Myocyte (in vitro differentiated cells): Measurements from ENCODE around the gene ARHGEF37. TPM values are rescaled to one million over a fixed set of nuclear protein-coding genes. Genes with fewer than 3 reads are reported as not detected.
"Not testable (repeated sequence)": the region's sequence is repeated elsewhere in the genome, so short reads cannot be mapped to it uniquely, and the experiment has no call there.

ENCODE experiments used
- DNase-seq: peaks from one replicate; pipeline ENCODE4 v3.0.0-alpha.2; 2012; ENCODE audit warnings: low read depth
- total RNA-seq: library from RNA; depleted of rRNA; stranded (reverse); fragments of >200 nt; gene quantifications from 2 replicates; pipeline ENCODE4 v1.2.3, GENCODE V29; 2014

ARHGEF37 gene
- total RNA-seq, 1 donor from 2014 or later = 8.3 TPM

DNA sequence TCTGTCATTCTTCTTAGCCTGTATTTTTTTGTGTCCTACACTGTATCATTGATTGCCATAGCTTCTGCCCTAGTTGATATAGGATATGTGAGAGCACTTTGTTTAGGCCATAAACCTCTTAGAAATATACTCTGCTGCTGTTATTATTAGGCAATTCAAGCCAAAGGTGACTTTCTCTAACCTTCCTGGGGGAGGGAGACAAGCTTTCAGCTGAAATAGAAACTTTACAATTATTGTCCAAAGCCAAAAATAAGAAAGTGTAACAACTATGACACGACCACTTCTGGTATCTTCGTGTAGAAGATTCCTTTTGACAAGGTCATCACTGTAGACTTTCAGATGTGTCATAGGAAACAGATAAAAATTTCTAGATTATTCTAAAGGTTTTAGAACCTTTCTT is 17.8 kb upstream of the ARHGEF37 start:
- DNase-seq = no peak

DNA sequence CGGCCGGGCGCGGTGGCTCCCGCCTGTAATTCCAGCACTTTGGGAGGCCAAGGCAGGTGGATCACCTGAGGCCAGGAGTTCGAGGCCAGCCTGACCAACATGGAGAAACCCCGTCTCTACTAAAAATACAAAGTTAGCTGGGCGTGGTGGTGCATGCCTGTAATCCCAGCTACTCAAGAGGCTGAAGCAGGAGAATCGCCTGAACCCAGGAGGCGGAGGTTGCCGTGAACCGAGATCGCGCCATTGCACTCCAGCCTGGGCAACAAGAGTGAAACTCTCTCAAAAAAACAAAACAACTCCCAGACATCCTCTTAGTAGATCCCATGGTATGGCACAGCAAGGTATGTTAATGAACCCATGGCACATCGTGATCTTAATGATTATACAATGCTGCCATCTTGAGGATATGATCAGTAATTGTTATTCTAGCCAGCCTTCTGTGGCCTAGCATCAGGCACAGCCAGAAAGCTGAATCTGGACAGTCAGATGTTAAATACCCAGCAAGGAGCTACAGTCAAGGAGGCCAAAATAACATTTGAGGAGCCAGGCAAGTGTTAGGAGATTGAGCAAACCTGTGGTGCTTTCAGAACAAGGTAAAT is 16.7 kb upstream of the ARHGEF37 start:
- DNase-seq = peak; percentile 82

DNA sequence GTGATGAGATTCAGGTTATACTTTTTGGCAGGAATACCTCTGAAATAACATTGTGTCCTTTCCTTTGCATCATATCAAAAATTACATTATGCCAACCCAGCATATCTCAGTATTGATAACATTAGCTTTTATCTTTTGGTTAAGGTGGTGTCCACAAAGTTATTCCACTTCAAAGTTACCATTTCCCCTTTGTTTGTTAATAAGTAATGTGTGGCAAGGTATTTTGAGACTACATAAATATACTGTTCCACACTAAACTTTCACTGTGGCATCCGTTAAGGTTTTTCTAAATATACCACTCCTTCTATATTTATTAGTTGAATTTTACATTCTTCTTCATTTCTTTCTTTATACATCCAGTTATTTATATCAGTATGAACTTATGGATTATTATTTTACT is 14.1 kb upstream of the ARHGEF37 start:
- DNase-seq = no peak

DNA sequence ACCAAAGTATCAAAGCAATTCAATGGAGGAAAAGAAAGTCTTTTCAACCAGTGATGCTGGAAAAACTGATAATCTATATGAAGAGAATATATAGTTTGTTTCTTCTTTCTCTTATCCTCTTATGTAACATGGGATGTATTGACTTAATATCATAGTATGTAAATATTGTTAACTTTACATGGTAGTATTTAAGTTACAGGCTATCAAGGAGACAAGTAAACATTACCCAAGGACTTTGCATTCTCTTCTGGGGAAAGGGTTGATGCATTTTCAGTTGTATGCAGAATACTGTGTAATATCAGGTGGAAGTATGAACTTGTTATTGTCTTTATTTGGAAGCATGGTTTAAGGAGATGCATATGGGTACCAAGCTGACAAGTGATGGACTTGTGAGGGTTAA is 9.1 kb upstream of the ARHGEF37 start:
- DNase-seq = no peak

DNA sequence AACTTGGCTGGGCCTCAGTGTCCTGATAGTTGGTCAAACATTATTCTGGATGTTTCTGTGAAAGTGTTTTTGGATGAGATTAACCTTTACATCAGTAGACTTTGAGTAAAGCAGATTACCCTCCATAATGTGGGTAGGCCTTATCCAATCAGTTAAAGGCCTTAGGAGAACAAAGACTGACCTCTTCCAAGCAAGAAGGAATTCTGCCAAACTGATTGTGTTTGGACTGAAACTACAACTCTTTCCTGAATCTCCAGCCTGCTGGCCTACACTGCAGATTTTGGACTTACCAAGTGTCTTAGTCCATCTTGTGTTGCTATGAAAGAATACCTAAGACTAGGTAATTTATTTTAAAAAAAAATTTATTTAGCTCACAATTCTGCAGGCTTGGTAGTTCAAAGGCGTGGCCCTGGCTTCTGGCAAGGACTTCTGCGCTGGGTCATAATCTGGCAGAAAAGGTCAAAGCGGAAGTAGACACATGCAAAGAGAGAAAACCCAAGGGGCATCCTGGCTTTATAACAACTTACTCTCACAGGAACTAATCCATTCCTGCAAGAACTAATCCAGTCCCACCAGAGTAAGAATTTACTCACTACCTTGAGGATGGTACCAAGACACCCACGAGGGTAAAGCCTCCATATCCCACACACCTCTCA is 8.6 kb upstream of the ARHGEF37 start:
- DNase-seq = no peak

DNA sequence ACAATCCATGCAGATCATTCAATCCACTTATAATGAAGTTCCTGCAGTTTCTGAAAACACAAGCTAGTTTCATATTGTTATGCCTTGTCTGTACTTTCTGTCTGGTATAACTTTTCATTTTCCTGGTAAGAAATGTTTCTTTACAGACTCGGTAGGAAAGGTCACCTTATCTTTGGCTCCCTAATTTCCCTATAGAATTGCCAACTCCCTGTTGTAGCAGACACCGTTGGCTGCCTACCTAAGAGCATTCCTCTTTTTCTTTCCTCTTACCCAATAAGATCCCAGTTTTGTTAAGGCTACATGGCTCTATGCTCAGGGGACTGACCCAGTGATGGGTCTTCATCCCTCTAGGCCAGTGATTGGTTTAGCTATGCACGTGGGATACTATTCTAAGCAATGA is 6.2 kb upstream of the ARHGEF37 start:
- no peak for DNase-seq

DNA sequence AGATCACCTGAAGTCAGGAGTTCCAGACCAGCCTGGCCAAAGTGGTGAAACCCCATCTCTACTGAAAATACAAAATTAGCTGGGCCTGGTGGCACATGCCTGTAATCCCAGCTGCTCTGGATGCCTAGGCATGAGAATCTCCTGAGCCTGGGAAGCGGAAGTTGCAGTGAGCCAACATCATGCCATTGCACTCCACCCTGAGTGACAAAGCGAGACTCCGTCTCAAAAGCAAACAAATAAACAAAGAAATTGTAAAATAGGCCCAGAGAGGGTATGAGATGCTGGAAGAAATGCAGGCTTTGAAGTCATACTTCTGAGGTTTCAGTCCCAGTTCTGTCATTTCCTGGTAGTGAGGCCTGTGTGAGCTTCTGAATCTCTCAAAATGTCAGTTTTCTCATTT is 5.3 kb upstream of the ARHGEF37 start:
- no peak for DNase-seq

DNA sequence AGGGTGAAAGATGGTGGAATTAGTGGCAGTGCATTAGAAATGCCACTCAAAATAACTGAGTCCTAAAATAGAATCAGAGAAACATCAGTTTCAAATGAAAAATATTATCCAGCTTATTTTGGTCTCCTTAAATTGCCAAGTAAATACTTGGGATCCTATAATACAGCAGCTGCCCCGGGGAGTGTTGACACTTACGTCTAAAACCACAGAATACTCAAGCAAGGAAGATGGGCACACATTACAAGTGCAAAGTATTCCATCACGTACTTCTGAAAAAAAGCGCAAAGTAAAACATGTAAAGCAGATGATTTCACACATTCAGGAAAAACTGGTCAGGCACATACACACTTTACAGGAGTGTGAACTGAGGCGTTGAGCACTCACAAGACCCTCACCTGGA is 2.4 kb upstream of the ARHGEF37 start:
- peak; percentile 35 for DNase-seq

DNA sequence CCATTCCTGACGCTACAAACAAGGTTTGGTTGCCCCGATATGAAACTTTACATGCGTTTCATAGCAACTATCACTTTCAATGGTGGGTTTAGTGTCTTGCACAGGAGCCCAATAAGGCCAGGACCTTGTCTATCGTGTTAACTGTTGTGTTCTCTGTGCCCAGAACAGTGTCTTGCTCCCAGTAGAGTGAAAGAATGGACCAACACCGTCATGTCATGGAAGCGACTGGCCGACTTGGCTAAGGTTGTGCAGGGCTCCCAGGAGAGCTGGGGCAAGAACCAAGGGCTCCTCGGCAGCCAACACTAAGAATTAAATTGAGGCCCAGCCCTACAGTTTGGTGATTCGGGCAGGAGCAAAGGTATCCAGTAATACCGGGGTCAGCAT is 498 bp upstream of the ARHGEF37 start:
- DNase-seq = no peak

DNA sequence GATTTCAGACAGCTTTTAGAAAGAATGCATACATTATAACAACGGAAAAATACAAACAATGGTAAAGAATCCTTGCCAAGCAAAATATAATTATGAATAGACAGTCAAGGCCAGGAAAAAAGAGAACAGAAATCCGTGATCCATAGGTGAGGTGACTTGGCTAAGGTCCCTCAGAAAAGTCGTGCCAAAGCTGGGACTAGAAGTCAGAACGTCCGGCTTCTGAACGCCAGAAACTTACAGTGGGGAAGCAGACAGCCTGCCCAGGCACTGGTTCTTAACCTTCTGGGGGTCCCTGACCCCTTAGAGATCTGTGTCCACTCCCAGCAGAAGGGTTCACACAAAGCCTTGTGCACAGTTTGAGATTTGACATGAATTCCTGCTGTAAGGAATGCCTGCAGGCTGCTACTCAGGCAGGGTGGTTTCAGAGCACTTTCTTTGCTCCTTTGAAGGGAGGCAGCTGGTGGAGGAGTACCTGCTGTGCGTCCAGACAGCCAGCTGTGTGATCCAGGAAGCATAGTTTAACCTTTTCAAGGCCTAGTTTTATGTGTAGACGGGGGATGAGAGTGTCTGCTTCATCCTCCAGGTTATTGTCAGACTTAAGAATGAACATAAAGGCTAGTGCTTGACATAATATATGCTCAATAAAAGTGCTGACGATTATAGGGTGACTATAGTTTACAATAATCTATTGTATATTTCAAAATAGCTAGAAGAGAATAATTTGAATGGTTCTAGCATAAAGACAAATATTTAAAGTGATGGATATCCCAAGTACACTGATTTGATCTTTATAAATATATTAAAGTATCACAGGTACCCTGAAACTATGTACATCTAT is 852 bp downstream of the ARHGEF37 start:
- no peak for DNase-seq

DNA sequence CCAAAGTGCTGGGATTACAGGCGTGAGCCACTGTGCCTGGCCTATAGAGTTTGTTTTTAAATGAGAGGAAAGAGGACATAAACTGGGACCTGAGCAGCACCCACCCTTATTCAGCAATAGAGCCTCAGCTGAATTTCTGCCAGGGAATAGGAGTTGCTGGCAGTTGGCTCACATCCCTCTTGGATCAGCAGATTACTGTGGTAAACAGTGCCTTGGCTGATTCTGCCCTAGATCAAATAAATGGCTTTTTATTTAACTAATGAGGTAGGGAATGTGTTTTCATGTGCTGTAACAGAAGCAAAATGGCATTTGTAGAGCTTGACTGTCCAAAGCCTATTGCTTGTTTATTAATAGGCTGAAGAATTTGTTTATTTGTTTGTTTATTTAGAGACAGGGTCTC is 2.1 kb downstream of the ARHGEF37 start:
- peak; percentile 48 for DNase-seq

DNA sequence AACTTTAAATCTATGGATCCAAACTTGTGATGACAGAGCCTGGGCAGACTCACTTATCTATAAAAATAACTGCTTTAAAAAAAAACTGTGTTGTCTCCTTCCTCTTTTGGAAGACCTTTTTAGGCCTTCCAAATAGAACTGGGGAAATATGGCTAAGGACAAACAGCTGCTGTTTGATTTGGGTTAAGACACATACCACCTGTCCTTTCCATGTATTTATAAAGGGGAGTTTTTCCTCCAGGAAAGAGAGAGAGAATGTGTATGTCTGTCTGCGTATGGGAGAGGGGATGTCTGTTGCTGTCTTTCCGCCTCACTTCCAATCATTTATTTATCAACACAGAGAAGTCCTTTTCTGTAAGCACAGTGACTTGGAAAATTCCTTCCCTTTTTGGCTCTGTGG is 2.8 kb downstream of the ARHGEF37 start:
- peak; percentile 49 for DNase-seq

DNA sequence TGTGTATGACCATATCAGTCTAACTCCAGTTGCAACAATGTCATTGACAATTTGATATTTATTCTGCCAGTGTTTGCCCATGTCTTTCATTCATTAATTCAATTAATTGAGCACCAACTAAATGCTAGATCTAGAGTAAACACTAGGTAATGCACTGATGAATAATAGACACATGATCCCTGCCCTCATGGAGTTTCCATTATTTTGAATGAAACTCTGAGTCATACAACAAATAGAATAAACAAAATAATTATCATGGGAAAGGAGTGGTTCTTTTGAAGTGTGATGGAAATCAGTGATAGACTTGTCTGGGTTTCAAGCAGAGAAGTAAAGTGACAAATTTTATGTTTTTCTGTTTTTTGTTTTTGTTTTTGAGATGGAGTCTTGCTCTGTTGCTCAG is 4.6 kb downstream of the ARHGEF37 start:
- DNase-seq = no peak

DNA sequence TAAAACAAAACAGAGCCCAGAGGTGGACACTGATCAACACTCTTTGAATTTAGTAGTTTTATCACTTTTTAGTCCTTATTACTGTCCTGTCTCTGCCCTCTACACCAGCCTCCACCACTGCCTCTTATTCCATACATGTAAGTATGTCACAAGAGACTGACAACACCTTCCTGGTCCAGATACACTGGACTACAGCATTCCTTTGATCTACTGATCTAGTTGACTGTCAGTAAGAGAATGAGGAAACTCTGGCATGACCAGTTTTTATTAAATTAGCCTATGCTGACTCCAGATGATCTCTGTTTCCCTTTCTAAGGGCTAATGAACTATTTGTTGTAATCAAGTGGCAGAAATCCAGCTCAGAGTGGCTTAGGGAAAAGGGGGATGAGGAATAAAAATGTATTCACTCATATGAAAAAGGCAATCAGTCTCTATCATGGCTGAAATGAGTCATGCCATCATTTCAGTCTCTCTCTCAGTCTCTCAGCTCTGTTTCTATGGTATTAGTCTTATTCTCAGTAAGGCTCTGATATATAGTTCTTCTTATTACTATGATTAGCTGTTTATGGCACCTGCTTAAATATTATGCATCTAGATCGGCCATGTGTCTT is 5.5 kb downstream of the ARHGEF37 start:
- no peak for DNase-seq

DNA sequence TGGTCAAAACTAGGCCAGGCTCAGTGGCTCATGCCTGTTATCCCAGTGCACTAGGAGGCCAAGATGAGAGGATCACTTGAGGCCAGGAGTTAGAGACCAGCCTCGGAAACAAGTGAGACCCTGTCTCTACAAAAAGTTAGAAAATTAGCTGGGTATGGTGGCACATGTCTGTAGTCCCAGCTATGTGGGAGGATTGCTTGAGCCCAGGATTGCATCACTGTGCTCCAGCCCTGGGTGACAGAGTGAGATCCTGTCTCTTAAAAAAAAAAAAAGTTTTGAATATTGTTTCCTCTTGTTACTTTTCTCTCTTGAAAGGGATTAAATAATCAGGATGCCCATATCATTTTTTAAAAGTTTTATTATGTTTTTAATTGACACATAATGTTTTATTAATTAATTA is 7.6 kb downstream of the ARHGEF37 start:
- DNase-seq = no peak

DNA sequence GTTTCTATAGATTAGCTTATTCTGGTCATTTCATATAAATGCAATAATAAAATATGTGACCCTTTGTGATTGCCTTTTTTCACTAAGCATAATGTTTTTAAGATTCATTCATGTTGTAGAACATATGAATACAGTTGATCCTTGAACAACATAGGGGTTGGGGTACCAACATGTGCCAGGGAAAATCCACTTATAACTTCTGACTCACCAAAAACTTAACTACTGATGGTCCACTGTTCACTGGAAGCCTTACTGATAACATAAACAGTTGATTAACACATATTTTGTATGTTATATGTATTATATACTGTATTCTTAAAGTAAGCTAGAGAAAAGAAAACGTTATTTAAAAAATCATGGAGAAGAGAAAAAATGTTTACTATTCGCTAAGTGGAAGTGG is 12.1 kb downstream of the ARHGEF37 start:
- no peak for DNase-seq

DNA sequence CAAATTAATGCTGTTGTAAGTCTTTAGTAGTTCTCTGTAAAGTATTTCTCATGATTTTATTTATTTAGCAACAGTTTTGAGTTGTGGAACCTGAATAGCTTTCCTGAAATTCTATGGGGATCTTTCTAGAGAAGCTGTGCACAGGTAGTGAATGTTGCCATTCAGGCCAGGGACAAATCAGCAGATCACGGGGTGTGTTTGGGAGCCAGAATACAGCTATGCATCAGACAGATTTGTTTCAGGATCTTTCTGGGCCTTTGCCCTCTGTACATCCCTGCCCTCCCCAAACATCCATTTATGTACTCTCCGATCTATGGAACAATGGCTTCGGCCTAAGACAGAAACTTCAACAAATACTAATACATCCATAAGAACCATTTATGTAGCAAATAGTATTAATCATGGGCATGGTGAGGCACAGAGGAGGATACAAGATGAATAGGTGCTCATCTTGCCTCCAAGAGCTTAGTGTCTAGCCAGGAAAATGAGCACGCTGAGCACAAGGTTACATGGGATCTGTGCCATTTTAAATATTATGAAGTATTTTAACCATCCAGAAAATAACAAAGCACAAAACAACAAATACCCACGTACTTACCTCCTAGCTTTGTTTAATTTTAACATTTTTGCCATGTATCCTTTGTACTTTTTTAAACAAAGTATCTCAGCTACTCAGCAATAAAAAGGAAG is 13.1 kb downstream of the ARHGEF37 start:
- no peak for DNase-seq

DNA sequence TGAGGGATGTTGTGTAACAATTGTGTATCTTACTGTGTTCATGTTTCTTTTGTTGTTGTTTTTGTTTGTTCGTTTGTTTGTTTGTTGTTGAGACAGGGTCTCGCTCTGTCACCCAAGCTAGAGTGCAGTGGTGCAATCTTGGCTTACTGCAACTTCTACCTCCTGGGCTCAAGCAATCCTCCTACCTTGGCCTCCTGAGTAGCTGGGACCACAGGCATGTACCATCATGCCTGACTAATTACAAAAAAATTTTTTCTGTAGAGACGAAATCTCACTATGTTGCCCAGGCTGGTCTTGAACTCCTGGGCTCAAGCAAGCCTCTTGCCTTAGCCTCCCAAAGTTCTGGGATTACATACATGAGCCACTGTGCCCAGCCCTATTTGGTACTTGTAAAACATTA is 13.8 kb downstream of the ARHGEF37 start:
- not testable (repeated sequence) for DNase-seq

DNA sequence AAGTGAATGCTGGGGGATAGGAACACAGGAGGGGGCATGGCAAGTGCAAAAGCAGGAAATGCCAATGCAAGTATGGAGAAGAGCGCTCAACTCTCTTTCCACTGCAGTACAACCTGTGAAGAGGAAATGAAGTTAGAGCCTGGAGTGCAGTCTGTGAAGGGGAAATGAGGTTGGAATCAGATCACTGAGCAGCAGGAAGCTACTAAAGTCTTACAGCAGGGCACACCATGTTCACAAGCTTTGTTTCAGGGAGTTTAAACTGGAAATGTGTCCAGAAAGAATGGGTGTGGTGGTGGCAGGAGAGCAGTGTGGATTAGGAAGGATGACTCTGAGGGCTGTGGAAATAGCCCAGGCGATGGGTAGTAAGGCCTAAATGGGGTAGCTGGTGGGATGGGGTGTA is 15.4 kb downstream of the ARHGEF37 start:
- no peak for DNase-seq

DNA sequence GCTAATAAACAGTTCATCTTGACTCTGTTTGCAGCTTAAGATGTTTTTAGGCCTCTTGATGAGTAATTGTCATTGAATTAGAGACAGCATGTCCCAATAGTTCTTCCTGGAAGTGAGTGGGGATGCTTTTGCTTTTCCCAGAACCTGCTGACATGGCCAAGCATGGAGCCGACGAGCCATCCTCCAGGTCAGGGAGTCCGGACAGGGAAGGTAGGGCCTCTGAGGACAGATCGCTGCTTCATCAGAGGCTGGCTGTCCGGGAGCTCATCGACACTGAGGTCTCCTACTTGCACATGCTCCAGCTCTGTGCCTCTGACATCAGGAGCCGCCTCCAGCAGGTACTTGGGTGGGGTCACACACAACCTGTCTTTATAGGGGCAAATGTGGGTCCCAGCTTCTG is 16.3 kb downstream of the ARHGEF37 start:
- DNase-seq = no peak

DNA sequence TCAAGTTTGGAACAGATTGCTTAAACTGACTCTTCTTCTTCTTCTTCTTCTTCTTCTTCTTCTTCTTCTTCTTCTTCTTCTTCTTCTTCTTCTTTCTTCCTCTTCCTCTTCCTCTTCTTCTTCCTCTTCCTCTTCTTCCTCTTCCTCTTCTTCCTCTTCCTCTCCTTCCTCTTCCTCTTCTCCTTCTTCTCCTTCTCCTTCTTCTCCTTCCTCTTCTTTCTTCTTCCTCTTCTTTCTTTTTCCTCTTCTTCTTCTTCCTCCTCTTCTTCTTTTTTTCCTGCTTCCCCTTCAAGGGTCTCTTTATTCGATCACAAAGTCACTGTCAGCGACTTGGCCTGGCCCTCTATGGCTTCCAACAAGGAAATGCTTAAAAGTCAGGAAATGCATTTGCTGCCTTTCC is 16.9 kb downstream of the ARHGEF37 start:
- DNase-seq = not testable (repeated sequence)

DNA sequence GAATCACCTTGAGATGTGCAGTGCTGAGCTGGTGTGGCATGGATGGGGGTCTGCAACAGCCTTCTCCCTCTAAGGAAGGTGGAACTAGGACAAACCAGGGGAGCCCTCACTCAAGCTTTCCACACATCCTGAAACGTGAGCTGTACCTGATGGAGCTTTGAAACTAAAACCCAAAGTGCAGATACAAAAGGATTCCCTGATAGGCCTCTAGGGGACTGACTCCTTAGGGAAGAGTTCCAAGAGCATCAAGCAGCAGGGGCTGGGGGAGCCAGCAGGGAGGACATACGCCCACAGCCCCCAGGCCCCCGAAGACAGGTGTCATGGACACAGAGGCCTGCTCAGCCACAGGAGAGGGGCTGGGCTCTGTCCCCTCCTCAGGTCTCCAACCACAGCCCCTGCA is 17.7 kb downstream of the ARHGEF37 start:
- no peak for DNase-seq
